GM18858 (cell line): ENCODE results near the gene FAM3B.

Experiments used
- ATAC-seq: cut with Tn5 transposase; IDR thresholded peaks from one replicate; pipeline ENCODE4 v1.9.1; 2021; ENCODE audit not compliant: unreplicated experiment

The FAM3B gene

DNA sequence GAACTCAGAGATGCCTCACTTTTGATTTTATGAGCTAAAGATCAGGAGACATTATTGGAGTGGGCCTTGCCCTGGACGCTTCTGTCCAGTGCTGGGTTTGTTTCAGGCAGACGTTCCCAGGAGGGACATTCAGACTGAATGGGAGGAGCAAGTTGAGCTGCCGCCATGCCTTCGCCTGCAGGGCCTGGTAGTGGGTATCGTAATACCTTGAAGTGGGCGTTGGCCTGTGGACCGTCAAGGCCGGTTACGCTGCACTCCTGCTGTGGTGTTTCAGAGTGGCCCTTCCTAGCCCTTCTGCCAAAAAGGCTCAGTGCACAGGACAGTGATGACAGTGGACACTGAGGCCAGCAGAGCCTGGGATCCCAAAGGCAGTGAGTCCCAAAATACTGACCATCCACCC lies 1.6 kb downstream of the FAM3B start:
- ATAC-seq, result no peak

- no peak for ATAC-seq
Observed at GRCh38 chr21:41319273-41319672, 2.7 kb downstream of the FAM3B start.

- ATAC-seq, result no peak
Observed at GRCh38 chr21:41321211-41321907, 4.8 kb downstream of the FAM3B start.

GRCh38 chr21:41321908-41322495 lies 5.4 kb downstream of the FAM3B start:
- ATAC-seq, result no peak

DNA sequence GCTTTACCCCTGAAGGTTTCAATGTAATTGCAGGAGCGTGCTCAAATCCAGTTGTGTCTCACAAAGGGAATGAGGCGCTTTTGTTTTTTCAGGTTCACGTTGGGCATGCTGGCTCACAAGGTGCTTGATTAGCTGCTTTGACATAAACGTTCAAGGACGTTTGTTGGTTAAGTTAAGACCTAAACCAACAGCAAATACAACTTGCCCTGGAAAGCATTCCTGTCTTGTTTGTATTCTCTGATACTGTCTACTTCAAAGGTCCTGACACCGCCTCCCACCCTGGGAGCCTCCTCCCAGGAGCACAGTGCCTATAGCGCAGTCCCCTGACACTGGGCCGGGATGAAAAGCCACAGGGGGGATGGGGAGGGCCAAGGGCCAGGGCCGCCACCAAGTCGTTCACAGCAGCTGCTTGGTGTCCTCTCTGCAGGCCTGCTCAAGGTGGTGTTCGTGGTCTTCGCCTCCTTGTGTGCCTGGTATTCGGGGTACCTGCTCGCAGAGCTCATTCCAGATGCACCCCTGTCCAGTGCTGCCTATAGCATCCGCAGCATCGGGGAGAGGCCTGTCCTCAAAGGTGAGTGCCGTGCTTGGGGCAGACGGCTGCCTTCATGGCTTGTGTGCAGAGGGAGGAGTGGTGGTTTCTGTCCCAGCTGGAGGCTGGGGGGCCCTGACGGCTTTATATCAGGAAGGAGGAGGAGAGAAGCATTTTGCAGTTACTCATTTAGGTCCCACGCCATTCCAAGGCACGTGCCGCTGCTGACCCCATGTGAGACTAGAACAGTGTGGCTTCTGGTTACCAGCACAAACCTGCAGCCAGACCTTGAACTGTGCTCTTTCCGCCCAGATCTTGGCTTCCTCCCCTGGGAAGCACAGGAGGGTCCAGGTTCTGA lies 6.1 kb downstream of the FAM3B start:
- ATAC-seq, result no peak

- no peak for ATAC-seq
Observed at GRCh38 chr21:41325138-41325912, 8.7 kb downstream of the FAM3B start.

- ATAC-seq, result no peak
Observed at GRCh38 chr21:41326414-41327080, 9.9 kb downstream of the FAM3B start.

DNA sequence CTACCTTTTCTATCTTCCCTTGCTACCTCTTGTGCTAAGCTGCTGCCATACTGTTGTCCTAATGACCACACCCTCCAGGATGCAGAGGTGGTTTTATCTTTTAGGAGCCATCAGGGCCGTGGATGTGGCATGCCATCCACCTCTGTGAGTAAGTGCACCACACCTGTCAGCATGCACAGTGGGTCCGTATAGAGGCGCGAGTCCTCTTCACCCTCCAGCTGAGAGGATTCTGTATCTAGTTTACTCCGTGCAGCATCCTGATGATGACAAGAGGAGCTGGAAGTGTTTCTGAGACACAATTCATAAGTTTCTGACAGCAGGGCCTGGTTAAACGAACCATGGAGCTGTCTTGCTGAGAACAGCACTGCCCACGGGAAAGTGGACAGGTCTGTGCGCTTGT lies 11.2 kb downstream of the FAM3B start:
- no peak for ATAC-seq

DNA sequence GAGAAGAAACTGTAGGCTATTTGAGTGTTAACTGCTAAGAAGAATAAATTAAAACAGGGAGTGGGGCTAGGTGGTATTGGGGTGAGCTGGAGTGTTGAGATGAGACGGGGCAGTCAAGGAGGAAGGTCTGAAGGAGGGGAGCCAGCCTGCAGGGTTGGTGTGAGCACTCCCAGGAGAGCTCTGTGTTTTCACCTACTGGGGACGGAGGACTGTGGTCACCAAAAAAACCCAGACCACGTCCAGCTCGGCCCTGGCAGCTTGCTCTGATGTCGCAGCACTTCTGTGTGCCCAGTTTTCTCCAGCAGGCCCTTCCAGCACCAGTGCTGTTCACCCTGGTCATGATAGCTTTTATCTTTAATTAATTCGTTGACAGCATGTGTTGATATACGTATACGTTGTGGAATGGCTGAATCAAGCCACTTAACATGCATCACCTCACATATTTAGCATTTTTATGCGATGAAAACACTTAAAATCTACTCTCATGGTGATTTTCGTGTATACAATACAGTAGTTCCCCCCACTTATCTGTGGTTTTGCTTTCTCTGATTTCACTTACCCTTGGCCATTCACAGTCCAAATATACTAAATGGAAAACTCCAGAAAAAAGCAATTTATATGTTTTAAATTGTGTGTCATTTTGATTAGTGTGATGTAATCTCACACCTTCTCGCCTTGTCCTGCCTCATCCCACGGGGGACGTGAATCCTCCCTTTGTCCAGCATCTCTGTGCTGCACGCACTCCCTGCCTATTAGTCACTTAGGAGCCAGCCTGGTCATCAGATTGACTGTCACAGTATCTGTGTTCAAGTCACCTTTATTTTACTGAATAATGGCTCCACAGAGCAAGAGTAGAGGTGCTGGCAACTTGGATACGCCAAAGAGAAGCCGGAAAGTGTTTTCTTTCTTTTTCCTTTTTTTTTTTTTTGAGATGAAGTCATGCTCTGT lies 12.3 kb downstream of the FAM3B start:
- ATAC-seq, result no peak

- no peak for ATAC-seq
Observed at GRCh38 chr21:41333752-41334151, 17.2 kb downstream of the FAM3B start.

DNA sequence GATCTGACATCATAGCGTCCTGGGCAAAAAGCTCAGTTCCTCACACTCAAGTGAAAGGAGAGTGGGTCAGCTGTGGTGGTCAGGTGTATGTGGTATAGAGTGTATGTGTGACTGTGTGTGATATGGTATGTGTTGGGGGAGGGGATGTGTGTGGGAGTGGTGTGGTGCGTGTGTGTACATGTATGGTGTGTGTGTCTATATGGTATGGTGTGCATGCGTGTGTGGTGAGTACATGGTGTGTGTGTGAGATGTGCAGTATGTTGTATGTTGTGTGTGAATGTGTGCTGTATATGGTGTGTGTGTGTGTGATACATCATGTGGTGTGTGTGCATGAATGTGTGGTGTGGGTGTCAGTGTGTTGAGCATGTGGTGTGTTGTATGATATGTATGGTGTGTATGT lies 20.9 kb downstream of the FAM3B start:
- ATAC-seq, result no peak

DNA sequence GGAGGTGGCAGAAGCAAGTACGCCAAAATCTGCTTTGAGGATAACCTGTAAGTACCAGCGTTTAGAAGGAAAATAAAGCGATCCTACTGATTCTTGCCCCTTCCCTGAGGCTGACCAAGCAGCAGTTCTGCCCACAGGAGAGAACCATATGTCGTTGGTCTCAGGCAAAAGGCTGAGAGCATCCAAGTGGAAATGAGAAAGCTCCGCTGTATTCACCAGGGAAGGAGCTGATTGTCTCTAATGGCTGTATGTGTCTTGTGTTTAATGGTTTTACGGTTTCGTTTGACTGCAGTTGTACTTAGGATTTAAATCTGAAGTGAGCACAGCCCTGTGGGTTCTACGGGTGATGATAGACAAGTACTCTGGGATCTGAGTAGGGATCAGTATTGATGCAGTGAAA lies 21.9 kb downstream of the FAM3B start:
- no peak for ATAC-seq

GRCh38 chr21:41342035-41342434 lies 25.4 kb downstream of the FAM3B start:
- ATAC-seq, result no peak

- no peak for ATAC-seq
Observed at GRCh38 chr21:41344146-41344545, 27.5 kb downstream of the FAM3B start.

GRCh38 chr21:41345356-41345755 lies 28.8 kb downstream of the FAM3B start:
- no peak for ATAC-seq

DNA sequence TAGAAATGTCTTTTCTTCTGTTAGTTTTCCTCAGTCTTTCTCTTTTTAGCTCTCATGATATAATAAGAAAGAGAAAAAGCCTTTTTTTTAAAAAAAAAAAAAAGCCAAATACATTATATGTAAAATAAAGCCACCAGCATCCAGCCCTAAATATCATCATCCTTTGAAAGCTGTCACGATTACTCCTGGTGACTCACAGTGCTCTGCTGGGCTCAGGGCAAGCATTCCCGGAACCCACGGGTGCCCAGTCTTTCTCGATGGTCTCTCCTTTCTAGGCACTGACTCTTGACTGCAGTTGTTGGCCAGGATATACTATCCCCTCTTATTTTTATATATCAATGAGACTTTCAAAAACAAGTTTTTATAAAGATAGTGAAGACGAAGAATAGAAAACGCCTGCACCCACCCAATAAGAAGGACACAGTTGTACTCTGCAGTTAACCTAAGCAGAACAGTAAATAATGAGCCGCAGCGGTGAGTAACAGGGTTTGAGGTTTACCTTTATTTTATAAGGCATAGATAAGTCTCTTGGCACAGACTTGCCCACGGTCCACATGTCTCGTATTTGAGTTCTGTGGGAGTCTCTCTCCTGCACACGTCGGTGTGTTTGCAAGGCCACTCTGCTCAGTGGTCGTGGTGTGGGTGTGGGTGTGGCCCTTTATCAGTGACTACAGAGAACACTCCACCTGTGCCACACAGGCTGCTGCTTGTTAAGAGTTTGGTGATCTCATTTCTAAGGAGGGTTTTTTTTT lies 29.5 kb downstream of the FAM3B start:
- ATAC-seq, result no peak

DNA sequence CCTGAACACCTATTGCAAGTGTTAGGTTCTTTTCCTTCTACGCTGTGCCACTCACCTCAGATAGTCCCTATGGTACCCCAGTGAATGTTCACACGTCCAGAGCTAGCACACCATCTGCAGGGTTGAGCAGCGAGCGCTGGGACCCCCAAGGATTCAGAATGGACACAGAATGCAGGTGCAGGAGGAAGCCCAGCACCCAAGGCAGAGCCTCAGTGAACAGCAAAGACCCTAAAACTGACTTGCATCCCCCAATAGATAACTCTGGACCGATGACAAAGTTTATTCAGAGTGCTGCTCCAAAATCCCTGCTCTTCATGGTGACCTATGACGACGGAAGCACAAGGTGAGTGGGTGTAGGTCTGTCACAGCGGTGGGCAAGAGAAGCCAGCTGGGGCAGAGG lies 30.2 kb downstream of the FAM3B start:
- no peak for ATAC-seq

DNA sequence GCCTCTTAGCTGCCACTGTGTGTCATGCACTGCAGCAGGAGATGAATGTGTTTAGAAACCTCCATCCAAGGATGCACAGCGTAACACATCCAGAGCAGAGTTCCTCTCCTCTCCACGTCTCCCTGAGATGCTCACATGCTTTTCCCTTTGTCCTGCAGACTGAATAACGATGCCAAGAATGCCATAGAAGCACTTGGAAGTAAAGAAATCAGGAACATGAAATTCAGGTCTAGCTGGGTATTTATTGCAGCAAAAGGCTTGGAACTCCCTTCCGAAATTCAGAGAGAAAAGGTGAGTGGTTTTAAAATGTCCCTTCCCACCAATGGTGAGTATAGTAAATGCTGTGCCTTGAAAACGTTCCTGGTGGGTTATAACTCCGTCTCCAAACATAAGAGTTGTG lies 31.8 kb downstream of the FAM3B start:
- no peak for ATAC-seq

DNA sequence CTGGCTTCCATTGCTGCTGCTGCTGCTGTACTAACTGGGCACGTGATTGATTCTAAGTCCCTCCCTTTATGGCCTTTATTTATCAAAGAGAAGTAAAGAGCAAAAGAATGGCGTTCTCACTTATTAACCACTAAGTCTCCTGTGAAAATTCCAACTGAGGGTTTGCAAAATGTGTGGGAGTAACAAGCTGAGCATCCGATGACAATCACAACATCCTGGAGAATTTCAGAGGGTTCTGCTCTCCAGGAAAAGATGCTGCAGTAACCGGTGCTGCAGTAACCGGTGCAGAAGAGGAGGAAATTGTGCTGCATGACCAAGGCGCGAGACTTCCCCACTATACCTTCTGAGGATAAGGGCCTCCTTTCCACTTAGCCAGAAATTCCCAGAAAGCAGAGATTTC lies 32.5 kb downstream of the FAM3B start:
- ATAC-seq, result no peak
